ENCODE results near the gene PIAS1.

PIAS1 gene

DNA sequence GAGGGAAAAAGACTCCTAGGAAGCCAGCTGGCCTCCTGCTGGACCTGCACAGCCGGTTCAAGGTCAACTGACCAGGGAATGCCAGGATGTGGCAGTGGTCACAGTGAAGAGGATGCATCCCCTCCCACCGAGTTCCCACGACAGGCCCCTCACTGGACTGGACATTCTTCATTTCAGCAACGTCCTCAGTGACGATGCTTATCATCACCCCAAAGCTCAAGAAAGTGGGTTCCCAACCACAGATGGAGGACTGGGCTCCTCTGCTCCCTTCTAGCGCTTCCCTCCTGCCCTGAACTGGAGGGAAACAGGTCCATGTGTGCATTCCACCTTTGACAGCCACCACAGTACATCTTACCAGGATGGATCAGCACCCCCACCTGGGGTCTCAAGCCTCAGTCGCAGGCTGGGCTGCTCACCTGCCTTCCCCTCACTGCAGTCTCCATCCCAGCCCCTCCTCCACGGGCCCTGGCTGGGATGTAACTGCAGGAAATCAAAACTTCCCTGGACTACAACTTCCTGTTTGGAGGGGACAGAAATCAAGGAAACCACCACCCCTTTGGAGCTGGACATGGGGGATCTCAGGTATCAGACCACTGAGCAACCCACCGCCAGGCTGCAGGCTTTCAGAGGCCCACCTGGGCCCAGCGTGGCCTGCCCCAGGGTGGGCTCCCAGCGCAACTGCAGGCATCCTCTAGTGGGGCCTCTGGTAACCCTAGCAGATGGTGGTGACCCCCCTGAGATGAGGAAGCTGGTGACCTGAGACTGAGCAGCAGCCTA lies 143.7 kb downstream of the PIAS1 start:
- DNase-seq (ENCODE audit: low spot score) (no peak), ATAC-seq (ENCODE audit: low read depth) (no peak)
- TF ChIP-seq, protein P1, sequence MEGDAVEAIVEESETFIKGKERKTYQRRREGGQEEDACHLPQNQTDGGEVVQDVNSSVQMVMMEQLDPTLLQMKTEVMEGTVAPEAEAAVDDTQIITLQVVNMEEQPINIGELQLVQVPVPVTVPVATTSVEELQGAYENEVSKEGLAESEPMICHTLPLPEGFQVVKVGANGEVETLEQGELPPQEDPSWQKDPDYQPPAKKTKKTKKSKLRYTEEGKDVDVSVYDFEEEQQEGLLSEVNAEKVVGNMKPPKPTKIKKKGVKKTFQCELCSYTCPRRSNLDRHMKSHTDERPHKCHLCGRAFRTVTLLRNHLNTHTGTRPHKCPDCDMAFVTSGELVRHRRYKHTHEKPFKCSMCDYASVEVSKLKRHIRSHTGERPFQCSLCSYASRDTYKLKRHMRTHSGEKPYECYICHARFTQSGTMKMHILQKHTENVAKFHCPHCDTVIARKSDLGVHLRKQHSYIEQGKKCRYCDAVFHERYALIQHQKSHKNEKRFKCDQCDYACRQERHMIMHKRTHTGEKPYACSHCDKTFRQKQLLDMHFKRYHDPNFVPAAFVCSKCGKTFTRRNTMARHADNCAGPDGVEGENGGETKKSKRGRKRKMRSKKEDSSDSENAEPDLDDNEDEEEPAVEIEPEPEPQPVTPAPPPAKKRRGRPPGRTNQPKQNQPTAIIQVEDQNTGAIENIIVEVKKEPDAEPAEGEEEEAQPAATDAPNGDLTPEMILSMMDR (IDR thresholded peaks at IDR 0.05; ENCODE audit: poor library complexity, severe bottlenecking): no peak
- Histone ChIP-seq H3K4me1 (ENCODE audit: insufficient read depth, poor library complexity, severe bottlenecking) (no peaks in the 10 kb centered on the region), H3K27ac (ENCODE audit: poor library complexity, severe bottlenecking) (no peak overlapping the region), H3K36me3 (ENCODE audit: low read depth) (peaks cover 9% of the 10 kb centered on the region), H3K4me3 (ENCODE audit: severe bottlenecking) (no peak overlapping the region), H3K9me3 (ENCODE audit: severe bottlenecking) (no peaks in the 10 kb centered on the region), H3K27me3 (ENCODE audit: insufficient read depth, poor library complexity, severe bottlenecking) (no peaks in the 10 kb centered on the region)

DNA sequence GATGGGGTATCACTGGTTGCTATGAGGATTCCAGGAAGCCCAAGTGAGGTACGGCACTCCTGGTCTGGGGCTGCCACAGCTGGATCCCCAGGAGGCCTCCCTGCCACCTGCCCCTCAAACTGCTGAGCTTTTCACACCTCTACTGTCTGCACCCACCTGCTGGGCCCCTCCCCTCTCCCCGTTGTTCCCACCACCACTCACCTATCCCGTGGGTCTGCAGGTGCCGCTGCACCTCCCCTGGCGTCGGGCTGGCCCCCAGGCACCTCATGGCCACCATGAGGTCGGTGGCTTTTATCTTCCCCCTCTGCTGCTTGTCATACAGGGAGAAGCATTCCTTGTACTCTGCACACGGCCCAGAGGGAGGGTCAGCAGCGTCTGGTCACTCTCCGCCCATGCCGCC lies 145.2 kb downstream of the PIAS1 start:
- Histone ChIP-seq H3K4me3 (ENCODE audit: severe bottlenecking) (no peak overlapping the region), H3K36me3 (ENCODE audit: low read depth) (no peaks in the 10 kb centered on the region), H3K27me3 (ENCODE audit: insufficient read depth, poor library complexity, severe bottlenecking) (no peaks in the 10 kb centered on the region), H3K9me3 (ENCODE audit: severe bottlenecking) (no peaks in the 10 kb centered on the region), H3K4me1 (ENCODE audit: insufficient read depth, poor library complexity, severe bottlenecking) (no peaks in the 10 kb centered on the region), H3K27ac (ENCODE audit: poor library complexity, severe bottlenecking) (no peak overlapping the region)
- ATAC-seq (ENCODE audit: low read depth) (no peak), DNase-seq (ENCODE audit: low spot score) (no peak)
- TF ChIP-seq, protein P1 (IDR thresholded peaks at IDR 0.05; ENCODE audit: poor library complexity, severe bottlenecking): no peak

DNA sequence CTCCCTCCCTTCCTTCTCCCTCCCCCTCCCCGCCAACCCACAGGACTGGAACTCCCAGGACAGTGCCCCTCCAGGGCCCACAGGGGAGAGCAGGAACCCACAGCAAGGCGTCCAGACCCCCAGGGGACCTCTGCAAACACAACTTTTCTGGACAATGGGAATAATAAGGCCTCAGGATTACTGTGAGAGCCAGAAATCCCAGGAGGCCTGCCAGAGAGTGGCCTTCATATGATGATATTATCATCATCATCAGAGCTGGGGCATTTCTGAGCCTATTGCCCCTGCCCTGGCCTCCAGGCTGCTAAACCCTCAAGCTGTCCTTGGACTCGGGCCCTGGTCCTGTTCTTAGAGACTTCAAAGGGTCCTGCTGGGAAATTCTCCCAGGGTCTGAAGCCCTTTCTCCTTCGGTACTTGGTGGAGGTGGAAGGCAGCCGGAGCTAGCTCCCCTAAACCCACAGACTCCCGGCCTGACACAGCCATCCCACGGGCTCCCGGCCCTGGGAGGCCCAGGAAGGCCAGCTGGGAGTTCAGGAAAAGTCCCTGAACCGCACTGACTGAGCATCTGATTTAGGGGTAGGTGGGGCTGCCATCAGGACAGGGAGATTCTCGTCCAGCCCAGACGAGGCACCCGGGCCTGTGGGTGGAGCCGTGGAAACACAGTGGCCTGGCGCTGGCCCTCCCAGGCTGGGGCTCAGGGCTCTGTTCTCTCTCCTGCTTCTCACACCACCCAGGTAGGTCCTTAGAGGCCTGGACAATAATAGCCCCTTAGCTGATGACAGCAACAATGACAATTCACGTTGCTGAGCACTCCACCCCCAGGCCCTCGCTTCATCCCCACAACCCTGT lies 146.1 kb downstream of the PIAS1 start:
- Histone ChIP-seq H3K4me3 (ENCODE audit: severe bottlenecking) (no peak overlapping the region), H3K4me1 (ENCODE audit: insufficient read depth, poor library complexity, severe bottlenecking) (peaks cover 5% of the 10 kb centered on the region), H3K27ac (ENCODE audit: poor library complexity, severe bottlenecking) (no peak overlapping the region), H3K27me3 (ENCODE audit: insufficient read depth, poor library complexity, severe bottlenecking) (no peaks in the 10 kb centered on the region), H3K9me3 (ENCODE audit: severe bottlenecking) (no peaks in the 10 kb centered on the region), H3K36me3 (ENCODE audit: low read depth) (no peaks in the 10 kb centered on the region)
- TF ChIP-seq, protein P1 (IDR thresholded peaks at IDR 0.05; ENCODE audit: poor library complexity, severe bottlenecking): no peak
- ATAC-seq (ENCODE audit: low read depth) (no peak), DNase-seq (ENCODE audit: low spot score) (no peak)

DNA sequence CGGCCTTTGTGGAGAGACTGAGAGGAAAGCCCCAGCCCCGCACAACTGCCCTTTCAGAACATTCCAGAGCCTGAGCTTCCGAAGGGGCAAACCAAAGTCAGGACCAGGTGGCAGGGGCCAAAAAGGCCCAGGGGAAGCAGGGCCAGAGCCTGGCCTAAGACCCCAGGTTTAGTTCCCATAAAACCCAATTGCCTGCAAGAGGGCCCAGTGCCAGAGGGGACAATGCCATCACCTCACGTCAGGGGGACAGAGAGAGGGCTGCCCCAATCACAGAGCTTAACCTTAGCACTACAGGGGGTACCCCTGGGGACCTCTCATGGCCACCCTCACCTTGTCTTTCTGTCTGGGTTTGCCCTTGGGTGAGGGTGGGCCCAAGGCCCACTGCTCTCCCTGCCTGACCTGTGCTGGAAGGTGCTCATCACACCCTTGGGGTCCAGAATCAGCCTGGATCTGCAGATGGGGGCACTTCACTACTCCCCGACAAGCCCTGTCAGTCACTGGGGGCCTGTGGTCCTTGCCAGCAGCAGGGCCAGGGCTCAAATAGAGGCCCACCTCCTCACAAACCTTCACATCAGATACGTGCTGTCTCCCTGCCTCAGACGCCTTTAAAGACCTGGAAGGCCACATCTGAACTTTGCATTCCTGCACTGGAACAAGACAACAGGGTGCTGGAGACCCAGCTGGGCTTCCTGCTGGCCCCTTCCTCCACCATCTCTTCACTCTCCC lies 147.2 kb downstream of the PIAS1 start:
- DNase-seq (ENCODE audit: low spot score) (no peak), ATAC-seq (ENCODE audit: low read depth) (no peak)
- Histone ChIP-seq H3K9me3 (ENCODE audit: severe bottlenecking) (no peaks in the 10 kb centered on the region), H3K4me3 (ENCODE audit: severe bottlenecking) (no peak overlapping the region), H3K27me3 (ENCODE audit: insufficient read depth, poor library complexity, severe bottlenecking) (no peaks in the 10 kb centered on the region), H3K27ac (ENCODE audit: poor library complexity, severe bottlenecking) (no peak overlapping the region), H3K36me3 (ENCODE audit: low read depth) (no peaks in the 10 kb centered on the region), H3K4me1 (ENCODE audit: insufficient read depth, poor library complexity, severe bottlenecking) (peaks cover 9% of the 10 kb centered on the region)
- TF ChIP-seq, protein P1 (IDR thresholded peaks at IDR 0.05; ENCODE audit: poor library complexity, severe bottlenecking): no peak

Data from RWPE2 (cell line).